ENCODE results near the gene TRAPPC6A. TPM values are rescaled to one million over a fixed set of nuclear protein-coding genes. Genes with fewer than 3 reads are reported as not detected.

The TRAPPC6A gene
- total and polyA plus RNA-seq, 7 donors = 15.1 to 67.5 (median 36.4) TPM

- intact Hi-C loops (cut with DNase I) = no loop called here
- Histone ChIP-seq H3K4me3 (no peak overlapping the region), H3K4me1 (peaks cover 0 to 11% (median 8%) of the 10 kb centered on the region in 4 donors), H3K9me3 (no peaks in the 10 kb centered on the region), H3K36me3 (no peaks in the 10 kb centered on the region), H3K27ac (no peak overlapping the region), H3K27me3 (peaks cover 23 to 66% (median 44%) of the 10 kb centered on the region in 3 donors)
- WGBS, 2 donors = 71 to 75% methylated on average over 18 of the region's 18 CpGs
- TF ChIP-seq POLR2AphosphoS5 (IDR thresholded peaks at IDR 0.05) = no peak
- TF ChIP-seq, protein P1, sequence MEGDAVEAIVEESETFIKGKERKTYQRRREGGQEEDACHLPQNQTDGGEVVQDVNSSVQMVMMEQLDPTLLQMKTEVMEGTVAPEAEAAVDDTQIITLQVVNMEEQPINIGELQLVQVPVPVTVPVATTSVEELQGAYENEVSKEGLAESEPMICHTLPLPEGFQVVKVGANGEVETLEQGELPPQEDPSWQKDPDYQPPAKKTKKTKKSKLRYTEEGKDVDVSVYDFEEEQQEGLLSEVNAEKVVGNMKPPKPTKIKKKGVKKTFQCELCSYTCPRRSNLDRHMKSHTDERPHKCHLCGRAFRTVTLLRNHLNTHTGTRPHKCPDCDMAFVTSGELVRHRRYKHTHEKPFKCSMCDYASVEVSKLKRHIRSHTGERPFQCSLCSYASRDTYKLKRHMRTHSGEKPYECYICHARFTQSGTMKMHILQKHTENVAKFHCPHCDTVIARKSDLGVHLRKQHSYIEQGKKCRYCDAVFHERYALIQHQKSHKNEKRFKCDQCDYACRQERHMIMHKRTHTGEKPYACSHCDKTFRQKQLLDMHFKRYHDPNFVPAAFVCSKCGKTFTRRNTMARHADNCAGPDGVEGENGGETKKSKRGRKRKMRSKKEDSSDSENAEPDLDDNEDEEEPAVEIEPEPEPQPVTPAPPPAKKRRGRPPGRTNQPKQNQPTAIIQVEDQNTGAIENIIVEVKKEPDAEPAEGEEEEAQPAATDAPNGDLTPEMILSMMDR (IDR thresholded peaks at IDR 0.05) = no peak
- TF ChIP-seq POLR2A (IDR thresholded peaks at IDR 0.05) = no peak
- TF ChIP-seq EP300 (IDR thresholded peaks at IDR 0.05) = no peak
- DNase-seq = no peak
Observed at GRCh38 chr19:45218911-45219743, 41.1 kb upstream of the TRAPPC6A start.

GRCh38 chr19:45218426-45218825, 40.4 kb upstream of the TRAPPC6A start:
- intact Hi-C loops (cut with DNase I) = no loop called here
- WGBS, 2 donors = 50 to 64% methylated on average over 4 of the region's 4 CpGs
- no peak for DNase-seq
- no peaks in the 10 kb centered on the region for H3K9me3 ChIP-seq
- no peak overlapping the region for H3K4me3 ChIP-seq
- H3K27me3 ChIP-seq = peaks cover 23 to 68% (median 44%) of the 10 kb centered on the region in 3 donors
- no peak overlapping the region for H3K27ac ChIP-seq
- no peaks in the 10 kb centered on the region for H3K36me3 ChIP-seq
- TF ChIP-seq EP300 (IDR thresholded peaks at IDR 0.05) (no peak), POLR2AphosphoS5 (IDR thresholded peaks at IDR 0.05) (no peak), POLR2A (IDR thresholded peaks at IDR 0.05) (no peak)
- TF ChIP-seq, protein P1 (IDR thresholded peaks at IDR 0.05) = no peak
- peaks cover 0 to 11% (median 8%) of the 10 kb centered on the region in 4 donors for H3K4me1 ChIP-seq

GRCh38 chr19:45217957-45218334, 39.9 kb upstream of the TRAPPC6A start:
- TF ChIP-seq EP300 (IDR thresholded peaks at IDR 0.05) = no peak
- no peak for TF ChIP-seq POLR2A (IDR thresholded peaks at IDR 0.05)
- TF ChIP-seq, protein P1 (IDR thresholded peaks at IDR 0.05) = no peak
- TF ChIP-seq POLR2AphosphoS5 (IDR thresholded peaks at IDR 0.05) = no peak
- WGBS, 2 donors = 36 to 57% methylated on average over 14 of the region's 14 CpGs
- H3K36me3 ChIP-seq = no peaks in the 10 kb centered on the region
- peaks cover 0 to 11% (median 8%) of the 10 kb centered on the region in 4 donors for H3K4me1 ChIP-seq
- intact Hi-C loops (cut with DNase I) = no loop called here
- no peak overlapping the region for H3K27ac ChIP-seq
- peaks cover 23 to 71% (median 44%) of the 10 kb centered on the region in 3 donors for H3K27me3 ChIP-seq
- no peak overlapping the region for H3K4me3 ChIP-seq
- no peaks in the 10 kb centered on the region for H3K9me3 ChIP-seq
- DNase-seq = no peak

DNA sequence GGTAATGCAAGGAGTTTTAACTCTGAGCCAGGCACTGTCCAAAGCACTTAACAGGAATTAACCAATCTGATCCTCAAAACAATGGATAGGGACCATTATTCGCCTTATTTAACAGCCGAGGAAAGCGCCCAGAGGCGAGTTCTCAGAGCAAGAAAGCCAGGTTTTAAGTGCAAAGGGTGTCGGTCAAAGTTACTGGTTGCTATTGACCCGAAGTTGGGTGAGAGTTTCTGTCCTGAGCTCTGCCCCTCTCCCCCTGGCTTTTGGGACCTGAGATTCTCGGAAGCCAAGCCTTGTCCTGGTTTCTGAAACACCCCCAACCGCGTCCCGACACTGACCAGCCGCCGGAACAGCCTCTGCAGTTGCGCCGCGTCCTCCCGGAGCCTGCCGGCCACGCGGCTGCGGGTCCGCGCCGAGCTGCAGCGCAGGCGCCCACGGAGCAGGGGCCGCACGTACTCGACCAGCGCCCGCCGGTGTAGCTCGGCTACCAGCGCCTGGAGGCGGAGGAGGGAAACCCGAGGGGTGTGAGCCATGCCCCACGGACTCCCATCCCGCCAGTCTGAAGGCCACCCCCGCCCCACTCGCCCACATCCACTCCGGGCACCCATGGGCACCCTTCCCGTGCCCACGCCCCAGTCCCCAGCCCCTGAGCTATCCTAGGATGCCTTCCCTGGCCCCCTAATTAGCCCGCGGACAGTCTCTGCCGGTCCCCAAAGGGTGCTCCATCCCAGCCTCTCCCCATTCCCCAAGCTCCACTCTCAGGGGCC, 39.3 kb upstream of the TRAPPC6A start:
- WGBS, 2 donors = 13 to 22% methylated on average over 46 of the region's 46 CpGs
- H3K4me1 ChIP-seq = peaks cover 0 to 11% (median 8%) of the 10 kb centered on the region in 4 donors
- H3K27ac ChIP-seq = no peak overlapping the region
- peaks cover 23 to 75% (median 44%) of the 10 kb centered on the region in 3 donors for H3K27me3 ChIP-seq
- H3K4me3 ChIP-seq = no peak overlapping the region
- no peak for DNase-seq
- H3K36me3 ChIP-seq = no peaks in the 10 kb centered on the region
- H3K9me3 ChIP-seq = no peaks in the 10 kb centered on the region
- TF ChIP-seq, protein P1 (IDR thresholded peaks at IDR 0.05) = no peak
- intact Hi-C loops (cut with DNase I) = no loop called here

All from sigmoid colon (tissue), 7 donors.